D721Med (cell line): ENCODE data around the gene MITF.

Experiments
- DNase-seq: peaks from one replicate; pipeline ENCODE4 v3.0.0; 2011; ENCODE audit warnings: low spot score; ENCODE audit not compliant: insufficient read length
- FAIRE-seq: peaks from 2 replicates; lab custom pipeline; 2011; peaks lifted over from hg19 to GRCh38; lab: Jason Lieb, UNC
- CTCF ChIP-seq: IDR thresholded peaks from 2 replicates; pipeline ENCODE4 v1.5.1; 2012; ENCODE audit warnings: mild to moderate bottlenecking, control low read depth; ENCODE audit not compliant: insufficient read depth; ENCODE audit errors: missing control alignments

The MITF gene

GRCh38 chr3:69867941-69868505, 128.8 kb downstream of the MITF start:
- no peak for TF ChIP-seq CTCF
- no peak for FAIRE-seq
- no peak for DNase-seq

- no peak for TF ChIP-seq CTCF
- DNase-seq (no peak), FAIRE-seq (no peak)
Observed at GRCh38 chr3:69868841-69869420, 129.7 kb downstream of the MITF start.

GRCh38 chr3:69869643-69870042, 130.4 kb downstream of the MITF start:
- FAIRE-seq (no peak), DNase-seq (no peak)
- TF ChIP-seq CTCF: no peak

- FAIRE-seq (no peak), DNase-seq (no peak)
- no peak for TF ChIP-seq CTCF
Observed at GRCh38 chr3:69871251-69871650, 132.0 kb downstream of the MITF start.

- FAIRE-seq (no peak), DNase-seq (no peak)
- no peak for TF ChIP-seq CTCF
Observed at GRCh38 chr3:69871868-69872267, 132.6 kb downstream of the MITF start.

GRCh38 chr3:69872783-69873378, 133.6 kb downstream of the MITF start:
- DNase-seq (no peak), FAIRE-seq (no peak)
- TF ChIP-seq CTCF: no peak

- no peak for TF ChIP-seq CTCF
- FAIRE-seq (no peak), DNase-seq (no peak)
Observed at GRCh38 chr3:69876073-69876472, 136.8 kb downstream of the MITF start.
